Upper lobe of left lung (tissue), 4 donors: ENCODE data around the gene DLX6.

Experiments
- POLR2AphosphoS5 ChIP-seq, 2 donors: sonication (generic); formaldehyde crosslinking; IDR thresholded peaks; one replicate each; pipeline ENCODE4 v1.5.1; 2017; ENCODE audit warnings: antibody characterized with exemption in 2 of 2
- TF ChIP-seq, protein P1 (sequence below), 6 experiments: fragments of 450-650 bp in 4 of 6; fragments of 200-600 bp in 2 of 6; sonication (generic) in 2 of 6; IDR thresholded peaks; one replicate each; pipeline ENCODE4 v1.5.1; 2016 to 2019; ENCODE audit warnings: antibody characterized with exemption in 6 of 6

DNA sequence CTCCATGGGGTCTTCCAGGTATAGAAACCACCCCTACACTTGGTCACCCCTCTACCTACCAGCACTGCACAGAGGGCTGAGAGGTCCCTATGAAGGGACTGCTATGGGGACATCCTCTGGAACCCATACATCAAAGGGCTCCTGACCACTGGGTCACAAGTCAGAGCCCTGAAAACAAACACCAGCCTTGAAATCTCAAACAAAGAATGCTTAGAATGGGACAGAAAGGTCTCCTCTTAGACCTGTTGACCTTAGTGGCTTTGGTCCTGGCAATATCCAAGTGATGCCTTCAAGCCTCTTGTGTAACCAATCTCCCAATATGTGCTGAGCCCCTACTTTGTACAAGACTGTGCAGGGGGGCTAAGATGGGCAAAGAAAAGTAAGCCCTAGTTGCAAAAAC, 34.6 kb upstream of the DLX6 start:
- TF ChIP-seq, protein P1, sequence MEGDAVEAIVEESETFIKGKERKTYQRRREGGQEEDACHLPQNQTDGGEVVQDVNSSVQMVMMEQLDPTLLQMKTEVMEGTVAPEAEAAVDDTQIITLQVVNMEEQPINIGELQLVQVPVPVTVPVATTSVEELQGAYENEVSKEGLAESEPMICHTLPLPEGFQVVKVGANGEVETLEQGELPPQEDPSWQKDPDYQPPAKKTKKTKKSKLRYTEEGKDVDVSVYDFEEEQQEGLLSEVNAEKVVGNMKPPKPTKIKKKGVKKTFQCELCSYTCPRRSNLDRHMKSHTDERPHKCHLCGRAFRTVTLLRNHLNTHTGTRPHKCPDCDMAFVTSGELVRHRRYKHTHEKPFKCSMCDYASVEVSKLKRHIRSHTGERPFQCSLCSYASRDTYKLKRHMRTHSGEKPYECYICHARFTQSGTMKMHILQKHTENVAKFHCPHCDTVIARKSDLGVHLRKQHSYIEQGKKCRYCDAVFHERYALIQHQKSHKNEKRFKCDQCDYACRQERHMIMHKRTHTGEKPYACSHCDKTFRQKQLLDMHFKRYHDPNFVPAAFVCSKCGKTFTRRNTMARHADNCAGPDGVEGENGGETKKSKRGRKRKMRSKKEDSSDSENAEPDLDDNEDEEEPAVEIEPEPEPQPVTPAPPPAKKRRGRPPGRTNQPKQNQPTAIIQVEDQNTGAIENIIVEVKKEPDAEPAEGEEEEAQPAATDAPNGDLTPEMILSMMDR (IDR thresholded peaks at IDR 0.05), result no peak
- no peak for TF ChIP-seq POLR2AphosphoS5 (IDR thresholded peaks at IDR 0.05)
